NAMALWA (cell line): Measurements from ENCODE around the gene PBX1.

Source experiments
- DNase-seq: peaks from one replicate; pipeline ENCODE4 v3.0.0-alpha.2; 2015; ENCODE audit warnings: low spot score

PBX1 gene

DNA sequence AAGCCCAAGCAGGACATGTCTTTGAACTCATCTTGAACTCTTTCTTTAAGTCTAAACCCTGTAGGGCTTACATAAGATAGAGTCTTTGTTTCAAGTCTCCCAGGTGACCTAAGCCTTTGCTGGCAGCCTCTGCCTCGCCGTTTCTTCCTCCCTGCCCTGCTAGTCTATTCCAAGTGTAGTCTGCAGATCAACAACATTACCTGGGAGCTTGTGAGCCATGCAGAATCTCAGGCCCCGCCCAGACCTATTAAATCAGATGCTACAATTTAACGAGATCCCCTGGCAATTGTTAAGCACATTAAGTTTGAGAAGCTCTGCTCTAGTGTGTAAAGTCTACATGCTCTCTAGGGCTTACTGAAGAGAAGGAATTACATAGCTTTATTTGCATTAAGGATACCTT, 271.6 kb downstream of the PBX1 start:
- no peak for DNase-seq

DNA sequence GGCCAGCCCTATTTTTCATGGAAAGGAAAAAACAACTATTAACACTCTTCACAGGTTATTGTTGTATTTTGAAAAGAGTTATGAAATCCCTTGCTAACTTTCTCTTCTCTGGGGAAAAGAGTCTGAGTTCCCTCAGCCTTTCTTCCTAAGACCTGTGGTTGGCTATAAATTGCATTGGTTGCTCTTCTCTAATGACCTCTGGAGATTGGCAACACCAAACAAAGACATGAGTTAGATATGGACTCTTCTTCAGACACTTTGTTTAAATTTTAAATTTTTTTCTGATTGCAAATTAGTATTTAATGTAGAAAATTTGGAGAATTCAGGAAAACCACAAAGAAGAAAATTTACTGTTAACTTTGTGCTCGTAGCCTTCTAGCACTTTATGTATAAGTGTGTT, 275.7 kb downstream of the PBX1 start:
- DNase-seq, result no peak

DNA sequence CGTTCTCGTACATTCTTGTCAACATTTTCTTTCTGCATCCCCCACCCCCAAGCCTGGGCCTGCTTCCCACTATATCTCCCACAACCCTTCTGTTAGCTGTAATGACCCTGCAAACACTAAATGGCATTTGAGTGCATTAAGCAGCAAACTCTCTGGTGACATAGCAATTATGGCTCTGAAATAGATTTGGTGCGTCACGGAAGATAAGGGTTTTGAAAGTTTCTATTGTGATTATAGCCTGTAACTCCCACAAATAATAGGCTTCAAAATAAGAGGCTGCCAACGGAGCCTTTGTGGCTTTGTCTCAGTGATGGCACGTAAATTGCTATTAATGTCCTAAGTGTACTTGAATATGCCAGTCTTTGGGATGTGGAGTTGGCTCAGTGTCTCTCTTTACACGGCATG, 277.6 kb downstream of the PBX1 start:
- DNase-seq, result no peak

DNA sequence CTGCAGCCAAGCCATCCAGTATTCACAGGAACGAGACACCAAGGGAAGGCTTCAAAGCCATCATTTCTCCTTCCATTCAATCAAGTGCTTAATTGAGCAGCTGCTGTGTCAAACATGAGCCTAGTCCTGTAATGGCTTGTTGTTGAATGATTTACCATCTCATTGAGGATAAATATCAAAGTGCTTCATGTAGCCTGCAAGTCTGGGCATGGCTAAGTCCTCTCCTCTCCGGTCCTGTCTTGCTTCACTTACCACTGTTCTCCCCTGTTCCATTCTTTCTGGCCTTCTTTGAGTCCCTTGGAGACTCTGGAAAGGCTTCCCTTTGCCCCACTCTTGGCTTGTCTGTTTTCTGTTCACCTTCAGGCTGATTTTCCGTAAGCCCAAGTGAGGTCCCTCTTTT, 279.8 kb downstream of the PBX1 start:
- DNase-seq, result no peak

DNA sequence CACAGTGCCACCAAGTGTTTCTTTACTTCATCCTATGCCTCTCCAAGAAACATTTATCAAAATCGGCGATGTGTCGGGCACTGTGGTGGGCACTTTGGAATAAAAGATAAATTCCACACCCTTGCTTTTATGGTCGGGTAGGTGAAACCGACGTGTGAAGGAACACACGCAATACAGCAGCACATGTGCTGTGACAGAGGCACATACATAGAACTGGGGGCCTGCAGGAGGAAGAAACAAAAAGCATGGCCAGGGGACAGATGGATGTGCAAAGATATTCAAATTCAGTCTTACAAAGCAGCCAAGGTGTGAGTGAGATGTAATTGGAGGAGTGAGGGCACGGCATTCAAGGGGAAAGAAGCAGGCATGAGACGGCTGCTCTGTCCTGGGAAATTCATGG, 282.0 kb downstream of the PBX1 start:
- DNase-seq, result no peak

DNA sequence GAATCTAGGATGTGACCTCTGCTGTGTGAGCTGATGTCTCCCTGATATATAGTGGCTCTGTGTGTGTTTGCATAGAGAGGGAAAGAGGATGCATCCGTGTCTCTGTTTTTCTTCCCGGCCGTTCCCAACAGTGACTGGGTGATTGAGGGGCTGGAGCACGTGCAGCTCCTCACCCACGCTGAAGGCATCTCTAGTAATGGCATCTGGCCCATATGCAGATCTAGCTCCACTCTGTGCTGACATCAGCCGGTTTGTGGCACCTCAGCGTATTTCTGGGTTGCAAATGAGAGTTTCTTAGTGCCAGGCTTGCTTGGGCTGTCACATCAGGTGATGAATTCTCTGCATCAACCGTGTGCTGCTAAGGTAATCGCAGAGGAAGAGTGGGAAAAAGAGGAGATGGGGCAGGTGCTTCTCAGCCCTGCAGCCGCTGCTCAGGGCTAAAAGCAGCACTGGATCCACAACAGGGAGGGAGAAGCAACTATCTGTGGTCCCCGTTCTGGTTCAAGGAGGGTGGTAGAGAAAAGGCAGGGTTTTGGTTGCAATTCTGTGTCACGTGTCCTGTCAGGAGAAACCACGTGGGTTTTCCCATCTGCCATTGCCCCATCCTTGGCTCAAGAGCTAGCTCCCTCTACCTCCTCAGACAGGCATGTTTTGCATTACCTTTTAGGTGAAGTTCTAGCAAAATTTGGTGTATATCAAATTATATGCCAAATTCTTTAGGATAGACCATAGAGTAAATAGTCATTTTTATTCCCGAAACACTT, 282.9 kb downstream of the PBX1 start:
- DNase-seq, result no peak

DNA sequence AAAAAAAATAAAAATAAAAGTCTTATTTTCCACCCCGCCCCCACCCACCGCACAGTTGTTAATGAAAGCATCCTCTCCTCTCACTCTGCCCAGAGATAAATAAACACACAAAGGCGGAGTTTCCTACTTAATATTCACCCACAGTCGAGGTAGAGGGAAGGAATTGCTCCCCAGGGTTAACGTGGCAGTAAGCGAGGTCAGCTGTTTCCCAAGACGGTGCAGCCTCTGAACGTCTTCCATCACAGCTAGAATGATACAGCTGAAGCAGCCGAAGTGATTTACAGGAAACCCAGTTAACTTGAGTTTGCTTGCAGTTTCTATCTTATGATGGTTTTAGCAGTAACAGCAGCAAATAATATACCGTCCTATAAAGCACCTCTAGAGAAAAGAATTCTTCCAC, 283.9 kb downstream of the PBX1 start:
- DNase-seq, result no peak

DNA sequence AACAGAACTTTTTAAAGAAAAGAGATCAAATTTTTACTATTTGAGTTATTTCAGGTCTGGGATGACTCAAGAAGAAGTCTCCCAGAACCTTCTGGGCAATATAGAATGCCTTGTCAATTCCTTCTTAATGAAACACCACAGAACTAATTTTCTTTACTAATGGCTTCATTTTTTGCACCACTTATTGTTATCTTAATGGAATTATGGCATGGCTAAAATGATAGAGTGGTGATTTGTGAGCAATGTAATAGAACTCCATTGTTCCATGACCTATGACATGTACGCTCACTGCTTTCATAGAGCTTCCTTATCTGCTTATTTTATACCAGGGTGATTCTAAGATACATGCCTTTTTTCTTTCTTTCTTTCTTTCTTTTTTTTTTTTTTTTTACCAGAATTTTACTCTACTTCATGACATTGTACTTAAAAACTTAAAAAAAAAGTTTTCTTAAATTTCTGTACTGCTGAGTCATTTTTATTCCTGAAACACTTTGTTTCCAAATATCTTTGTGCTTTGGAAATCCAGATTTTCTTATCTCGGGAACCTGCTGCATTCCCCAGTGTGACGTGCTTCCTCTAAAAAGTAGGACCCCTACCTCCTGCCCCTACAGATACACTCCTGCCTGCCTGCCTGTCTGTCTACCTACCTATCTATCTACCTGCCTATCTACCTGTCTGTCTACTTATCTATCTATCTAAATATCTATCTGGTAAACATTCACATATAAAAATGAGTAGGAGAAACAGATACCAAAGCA, 284.9 kb downstream of the PBX1 start:
- DNase-seq, result no peak

DNA sequence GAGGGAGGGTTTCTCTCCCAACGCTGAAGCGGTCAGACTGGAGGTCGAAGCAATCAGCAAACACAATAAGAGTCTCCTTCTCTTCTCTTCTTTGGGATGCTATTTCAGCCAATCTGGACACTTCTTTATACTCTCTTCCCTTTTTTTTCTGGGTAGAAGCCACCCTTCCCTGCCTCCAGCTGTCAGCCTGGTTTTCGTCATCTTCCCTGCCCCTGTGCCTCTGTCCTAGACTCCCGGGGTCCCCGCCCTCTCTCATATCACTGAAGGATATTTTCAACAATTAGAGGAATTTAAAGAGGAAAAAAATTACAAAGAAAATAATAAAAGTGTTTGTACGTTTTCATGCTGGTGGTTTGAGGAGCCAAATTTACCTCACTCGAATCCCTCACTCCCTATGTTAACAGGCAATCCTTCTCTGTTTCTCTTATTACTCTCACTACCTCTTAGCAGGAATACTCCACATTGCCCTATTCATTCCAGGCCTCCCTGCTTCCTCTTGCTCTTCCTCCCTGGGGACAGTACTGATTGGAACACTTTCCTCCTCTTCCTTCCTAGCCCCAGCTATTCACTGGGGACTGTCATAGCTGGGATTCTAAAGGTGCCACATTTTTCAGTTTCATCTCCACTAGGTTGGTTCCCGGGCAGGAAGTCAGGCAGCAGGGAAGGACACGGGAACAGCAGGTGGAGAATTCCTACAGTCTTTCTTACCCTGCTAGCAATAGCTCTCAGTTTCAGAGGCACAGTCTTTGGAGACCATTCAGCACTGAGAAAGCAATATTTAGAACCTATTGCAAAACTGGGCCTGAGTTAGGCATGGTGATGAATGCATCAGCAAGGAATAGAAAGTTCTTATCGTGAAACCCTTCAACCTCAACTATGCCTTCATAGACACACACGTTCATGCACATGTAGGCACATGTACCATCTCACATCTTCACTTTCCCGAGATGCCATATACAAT, 288.0 kb downstream of the PBX1 start:
- no peak for DNase-seq

DNA sequence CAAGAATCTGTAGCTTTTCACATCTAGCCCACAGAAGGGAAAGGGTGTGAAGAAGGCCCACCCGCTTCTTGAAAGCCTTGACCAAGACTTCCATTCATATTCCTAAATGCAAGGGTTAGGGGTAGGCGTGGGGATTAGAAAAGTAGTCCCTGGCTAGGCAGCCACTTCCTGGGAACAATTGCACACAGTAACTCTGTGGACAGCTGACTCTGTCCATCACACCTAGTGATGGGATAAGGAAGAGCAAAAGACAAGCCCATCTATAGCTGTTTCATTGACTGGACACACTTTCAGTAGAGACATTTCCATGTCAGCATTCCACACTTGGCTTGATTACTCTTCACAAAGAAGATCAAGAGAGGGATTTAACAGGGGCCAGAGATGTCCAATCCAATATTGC, 294.2 kb downstream of the PBX1 start:
- DNase-seq, result no peak

DNA sequence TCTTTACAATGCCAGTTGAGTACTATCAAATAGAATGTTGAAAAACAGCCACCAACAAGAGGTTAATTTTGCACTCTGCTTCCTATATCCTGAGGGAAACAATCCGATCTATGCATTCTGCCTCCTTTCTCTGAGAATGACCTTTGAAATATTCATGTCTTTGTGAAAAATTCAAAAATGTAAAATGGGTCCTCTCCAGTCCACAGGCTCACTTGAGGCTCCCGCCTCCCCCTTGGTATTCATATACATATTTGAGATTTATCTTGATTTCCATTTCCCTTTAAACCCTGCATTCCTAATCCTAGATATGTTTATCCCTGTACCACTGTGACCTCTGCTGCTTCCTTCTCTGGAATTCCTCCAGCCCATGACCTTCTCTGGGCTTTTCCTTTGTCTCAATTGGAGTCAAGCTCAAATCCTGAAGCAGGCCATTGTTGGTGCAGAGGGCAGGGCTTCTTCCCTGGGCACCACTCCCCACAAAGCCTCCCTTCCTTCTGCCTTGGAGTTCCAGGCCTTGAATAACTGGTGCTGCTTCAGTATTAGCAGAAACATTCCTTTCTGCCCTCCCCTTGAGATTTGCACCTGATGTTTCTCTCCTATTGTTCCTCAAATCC, 296.8 kb downstream of the PBX1 start:
- DNase-seq, result no peak

DNA sequence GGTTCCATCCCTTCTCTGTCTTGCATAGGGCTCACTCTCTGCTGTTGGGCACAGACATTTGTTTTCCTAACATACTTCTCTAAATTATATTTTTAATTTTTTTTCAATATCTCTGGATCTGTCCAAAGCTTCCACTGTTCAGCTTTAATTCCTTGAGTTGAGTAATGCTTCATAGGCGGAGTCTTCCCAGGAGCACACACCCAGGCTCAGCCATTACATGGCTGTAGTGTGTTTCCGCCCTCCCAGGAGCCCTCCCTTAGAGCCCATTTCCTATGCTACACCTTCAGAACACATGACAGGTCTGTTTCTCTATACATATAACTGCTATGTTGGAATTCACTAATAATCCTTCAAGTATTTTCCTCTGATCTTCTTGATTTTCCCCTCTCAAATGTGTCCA, 297.4 kb downstream of the PBX1 start:
- DNase-seq, result no peak

DNA sequence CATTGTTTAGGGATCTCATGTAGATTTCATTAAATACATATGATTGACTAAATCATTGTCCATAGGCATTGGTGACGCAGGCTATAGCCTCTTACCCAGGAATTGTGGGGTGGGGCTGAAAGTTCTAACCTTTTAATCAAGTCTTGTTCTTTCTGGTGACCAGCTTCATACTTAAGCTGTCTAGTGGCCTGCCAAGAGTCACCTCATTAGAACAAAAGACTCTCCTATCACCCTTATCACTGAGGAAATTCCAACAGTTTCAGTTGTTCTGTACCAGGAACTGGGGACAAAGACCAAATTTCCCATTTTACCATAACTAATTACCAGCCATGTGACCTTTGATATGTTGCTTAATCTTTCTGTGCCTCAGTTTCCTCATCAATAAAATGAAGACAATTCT, 298.5 kb downstream of the PBX1 start:
- DNase-seq, result no peak

DNA sequence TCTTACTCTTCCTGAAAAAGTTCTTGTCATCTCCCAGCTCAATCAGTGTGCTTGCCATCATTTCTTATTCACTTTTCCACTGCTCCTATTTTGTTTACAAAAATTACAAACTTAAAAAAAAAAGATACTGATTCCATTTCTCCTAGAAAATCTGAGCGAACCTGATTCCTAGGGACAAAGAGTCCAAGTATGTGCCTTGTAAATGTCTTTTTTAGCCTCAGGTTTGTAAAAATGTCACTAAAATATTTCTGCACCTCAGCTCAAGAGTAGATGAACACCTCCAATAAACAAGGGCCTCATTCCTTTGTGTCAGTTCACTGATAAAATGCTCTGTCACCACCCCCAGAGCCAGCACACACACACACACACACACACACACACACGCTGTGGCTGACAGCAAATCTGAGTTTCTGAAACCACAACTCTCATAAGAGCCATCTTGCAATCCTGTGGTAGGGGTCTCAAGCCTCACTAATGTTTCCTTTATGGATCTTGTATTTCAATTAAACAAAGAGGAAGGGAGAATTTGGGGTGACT, 299.2 kb downstream of the PBX1 start:
- DNase-seq, result no peak

DNA sequence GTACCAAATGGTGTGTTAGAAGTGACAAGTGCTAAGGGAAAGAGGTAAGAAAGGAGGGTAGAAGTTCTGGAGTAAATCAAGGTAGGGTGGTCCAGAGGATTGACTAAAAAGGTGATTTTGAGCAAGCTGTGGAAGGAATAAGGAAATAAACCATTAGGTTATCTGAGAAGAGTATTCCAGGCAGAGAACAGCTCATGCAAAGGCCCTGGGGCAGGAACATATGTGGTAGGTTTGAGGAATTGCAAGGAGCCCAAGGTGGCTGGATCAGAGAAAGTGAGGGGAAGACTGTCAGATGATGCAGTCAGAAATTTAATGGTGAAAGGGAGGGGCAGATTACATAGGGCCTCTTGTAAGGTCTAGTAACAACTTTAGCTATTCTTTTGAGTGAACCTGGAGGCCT, 302.6 kb downstream of the PBX1 start:
- DNase-seq, result no peak

DNA sequence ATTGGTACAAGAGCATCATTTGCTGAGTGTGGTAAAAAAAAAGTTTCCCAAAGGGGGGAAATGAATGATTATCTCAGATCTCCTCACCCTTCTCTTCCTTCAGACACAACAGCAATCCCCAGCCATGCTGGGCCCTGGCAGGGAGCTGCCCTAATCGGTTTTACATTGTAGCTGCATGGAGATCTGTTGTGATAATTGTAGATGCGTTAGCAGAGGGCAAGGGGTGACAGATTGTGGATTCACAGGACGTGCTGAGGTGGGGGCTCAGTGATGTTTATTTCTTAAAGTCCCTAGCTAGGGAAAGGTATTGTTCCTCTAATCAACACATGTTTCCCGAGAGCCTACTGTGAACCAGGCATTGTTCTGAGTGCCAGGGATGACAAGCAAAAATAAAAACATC, 304.1 kb downstream of the PBX1 start:
- no peak for DNase-seq

DNA sequence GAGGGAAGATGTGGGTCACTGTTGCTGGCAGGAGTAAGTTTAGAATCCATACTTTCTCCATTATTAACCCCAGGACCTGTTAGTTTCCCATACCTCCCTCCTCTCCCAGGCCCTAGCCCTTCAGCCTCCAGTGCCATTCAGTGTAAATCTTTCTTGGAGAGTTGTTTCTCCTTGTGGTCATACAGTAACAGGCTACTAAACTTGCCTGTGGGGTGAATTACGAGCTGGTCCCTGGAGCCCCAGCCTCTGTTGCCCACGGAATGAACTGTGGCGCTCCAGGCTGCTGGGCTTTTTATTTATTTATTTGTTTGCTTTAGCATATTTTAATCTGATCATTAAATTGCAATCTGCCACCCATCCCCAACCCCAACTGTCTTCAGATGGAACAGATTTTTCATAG, 305.2 kb downstream of the PBX1 start:
- DNase-seq, result no peak

DNA sequence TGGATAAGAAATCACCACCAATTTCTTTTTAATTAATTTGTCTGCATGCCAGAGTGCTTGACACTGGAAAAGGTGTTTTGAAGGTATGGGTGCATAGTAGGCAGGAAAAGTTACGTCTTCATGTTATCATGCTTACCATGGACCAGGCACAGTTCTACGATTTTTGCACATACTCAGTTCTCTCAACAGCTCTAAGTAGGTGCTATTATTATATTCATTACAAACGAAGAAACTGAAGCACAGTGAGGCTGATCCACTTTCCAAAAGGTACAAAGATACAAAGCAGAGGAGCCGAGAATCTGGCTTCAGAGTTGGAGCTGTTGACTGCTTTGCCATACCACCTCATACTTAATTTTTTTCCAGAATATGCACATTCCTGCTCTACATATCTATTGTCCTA, 306.4 kb downstream of the PBX1 start:
- DNase-seq, result no peak

DNA sequence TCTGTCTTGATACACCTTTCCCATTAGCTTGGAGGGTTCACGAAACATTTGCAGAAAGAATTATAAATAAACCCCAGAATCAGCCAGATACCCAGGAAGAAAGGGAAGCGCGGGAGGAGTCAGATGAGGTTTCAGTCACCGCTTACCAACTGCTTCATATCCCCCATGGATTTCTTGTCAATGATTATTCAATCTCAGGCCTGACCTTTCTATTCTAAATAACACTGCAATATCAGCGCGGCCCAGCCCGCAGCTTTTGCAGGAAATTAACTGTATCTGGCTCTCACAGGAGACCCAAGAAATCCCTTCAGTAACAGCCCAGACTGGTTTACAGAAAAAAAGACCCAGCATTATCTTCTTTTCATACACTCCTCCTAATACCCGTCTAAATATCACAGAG, 308.6 kb downstream of the PBX1 start:
- DNase-seq, result no peak

DNA sequence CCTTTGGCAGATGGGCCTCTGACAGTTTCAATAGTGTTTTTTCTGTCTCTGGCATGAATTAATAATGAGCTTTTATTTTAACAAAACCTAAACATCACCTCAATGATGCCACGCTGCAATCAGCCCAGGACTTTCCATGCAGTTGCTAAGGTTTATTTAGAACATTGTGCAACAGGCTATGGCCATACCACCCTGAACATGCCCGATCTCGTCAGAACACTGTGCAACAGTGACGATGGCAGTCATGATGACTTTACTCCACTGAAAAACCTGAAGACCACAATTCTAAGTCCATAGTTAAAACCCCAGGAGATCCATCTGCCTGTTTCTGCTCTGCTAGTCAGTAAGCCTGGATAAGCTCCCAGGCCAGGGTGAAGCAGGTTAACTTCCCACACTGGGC, 310.0 kb downstream of the PBX1 start:
- DNase-seq, result no peak

DNA sequence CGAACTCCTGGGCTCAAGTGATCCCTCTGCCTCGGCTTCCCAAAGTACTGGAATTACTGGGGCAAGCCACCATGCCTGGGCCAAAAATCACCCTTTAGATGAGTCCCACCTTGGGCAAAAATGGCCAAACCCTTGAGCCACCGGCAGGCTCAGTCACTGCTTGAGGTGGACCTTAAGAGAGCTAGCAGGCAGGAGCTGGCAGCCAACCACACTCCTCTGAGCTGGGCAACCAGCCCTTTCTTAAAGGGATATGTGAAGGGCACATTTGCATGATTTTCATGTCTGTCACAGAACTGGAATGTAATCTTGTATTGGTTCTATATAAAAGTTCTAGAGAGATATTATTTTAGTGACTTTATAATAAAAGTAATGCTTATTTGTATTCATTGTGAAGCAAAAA, 316.5 kb downstream of the PBX1 start:
- DNase-seq, result no peak
